HepG2 (cell line): ENCODE results near the gene CORO1C. TPM values are rescaled to one million over a fixed set of nuclear protein-coding genes. Genes with fewer than 3 reads are reported as not detected.

Experiments used
- CCAR2 ChIP-seq: fragments of 200-400 bp; formaldehyde crosslinking; optimal IDR thresholded peaks from 2 replicates; pipeline ENCODE3; 2018; ENCODE audit warnings: low read depth, mild to moderate bottlenecking, low read length, moderate library complexity
- CENPT ChIP-seq: sonication (generic); formaldehyde crosslinking; IDR thresholded peaks from 2 replicates; pipeline ENCODE4 v1.8.0; 2022; ENCODE audit warnings: low read depth, mild to moderate bottlenecking, moderate library complexity, missing genetic modification reagents
- KLF6 ChIP-seq: IDR thresholded peaks from 2 replicates; pipeline ENCODE4 v1.8.0; 2016; ENCODE audit warnings: missing biosample characterization, missing genetic modification reagents
- NFKBIZ ChIP-seq: IDR thresholded peaks from 2 replicates; pipeline ENCODE4 v1.6.1; 2018; ENCODE audit warnings: missing genetic modification reagents, missing compliant biosample characterization
- NR2F1 ChIP-seq, 2 experiments: fragments of 450-650 bp in 1 of 2; formaldehyde crosslinking in 1 of 2; IDR thresholded peaks; 2 replicates each; pipeline versions ENCODE4 v1.5.0 to v1.6.1; 2016 to 2020; ENCODE audit warnings: mild to moderate bottlenecking in 1 of 2, missing compliant biosample characterization in 1 of 2, missing genetic modification reagents in 1 of 2, moderate library complexity in 1 of 2
- POLR2AphosphoS2 ChIP-seq: IDR thresholded peaks from 2 replicates; pipeline ENCODE4 v1.6.1; 2011; ENCODE audit warnings: low read depth, low read length, improper control_type of control experiment
- SP4 ChIP-seq: sonication (generic); formaldehyde crosslinking; IDR thresholded peaks from 2 replicates; pipeline ENCODE4 v1.8.1; 2023; ENCODE audit warnings: mild to moderate bottlenecking, missing genetic modification reagents
- TRIM24 ChIP-seq: sonication (generic); formaldehyde crosslinking; IDR thresholded peaks from 2 replicates; pipeline ENCODE4 v1.8.0; 2022; ENCODE audit warnings: mild to moderate bottlenecking, missing genetic modification reagents
- ZNF33A ChIP-seq: sonication (generic); formaldehyde crosslinking; IDR thresholded peaks from 2 replicates; pipeline ENCODE4 v1.5.1; 2020; ENCODE audit warnings: missing genetic modification reagents, mild to moderate bottlenecking, moderate library complexity, borderline replicate concordance
- ZNF343 ChIP-seq: sonication (generic); formaldehyde crosslinking; IDR thresholded peaks from 2 replicates; pipeline ENCODE4 v1.4.0; 2020; ENCODE audit warnings: mild to moderate bottlenecking, missing genetic modification reagents
- ZNF354B ChIP-seq: sonication (generic); formaldehyde crosslinking; IDR thresholded peaks from 2 replicates; pipeline ENCODE4 v1.8.0; 2022; ENCODE audit warnings: mild to moderate bottlenecking, missing genetic modification reagents
- ZNF660 ChIP-seq: sonication (generic); formaldehyde crosslinking; IDR thresholded peaks from 2 replicates; pipeline ENCODE4 v1.5.1; 2020; ENCODE audit warnings: mild to moderate bottlenecking, low read depth, missing genetic modification reagents, borderline replicate concordance
- ZNF672 ChIP-seq: sonication (generic); formaldehyde crosslinking; IDR thresholded peaks from 2 replicates; pipeline ENCODE4 v1.8.1; 2022; ENCODE audit warnings: missing genetic modification reagents
- ZNF788 ChIP-seq: sonication (generic); formaldehyde crosslinking; IDR thresholded peaks from 2 replicates; pipeline ENCODE4 v1.5.0; 2020; ENCODE audit warnings: mild to moderate bottlenecking, missing genetic modification reagents, borderline replicate concordance
- polyA plus RNA-seq, 8 experiments: library from polyadenylated mRNA; depleted of rRNA in 3 of 8; stranded (reverse) in 7 of 8; unstranded in 1 of 8; fragments of >200 nt; fragmentation: Illumina TruSeq in 4 of 8; extraction: Trizol in 4 of 8; gene quantifications; 2 replicates each; pipeline versions ENCODE4 v1.2.1 to v1.2.3, GENCODE V29; 2011 to 2016; ENCODE audit warnings: low read depth in 4 of 8, missing spikeins in 1 of 8, mixed read lengths in 1 of 8; ENCODE audit not compliant: insufficient read depth in 1 of 8
- total RNA-seq, 5 experiments: library from RNA; depleted of rRNA; stranded (reverse); fragments of >200 nt; fragmentation: Illumina TruSeq; extraction: Trizol; gene quantifications; 2 replicates each; pipeline ENCODE4 v1.2.3, GENCODE V29; 2016; ENCODE audit warnings: low read depth in 1 of 5
- TF ChIP-seq, protein P1 (sequence below): sonication (generic); formaldehyde crosslinking; IDR thresholded peaks from 2 replicates; pipeline ENCODE4 v1.4.0; 2020; ENCODE audit warnings: missing genetic modification reagents
- TF ChIP-seq, protein P2 (sequence below): IDR thresholded peaks from 2 replicates; pipeline ENCODE4 v1.6.1; 2018; ENCODE audit warnings: missing genetic modification reagents, mild to moderate bottlenecking, missing compliant biosample characterization
- TF ChIP-seq, protein P3 (sequence below): sonication (generic); formaldehyde crosslinking; IDR thresholded peaks from 2 replicates; pipeline ENCODE4 v1.4.0; 2020; ENCODE audit warnings: missing genetic modification reagents
- TF ChIP-seq, protein P4 (sequence below): sonication (generic); formaldehyde crosslinking; IDR thresholded peaks from 2 replicates; pipeline ENCODE4 v1.4.0; 2020; ENCODE audit warnings: missing genetic modification reagents

The CORO1C gene
- total and polyA plus RNA-seq, 2 of the 13 experiments (the other 11 are each of a cell fraction or from before 2014, with no cell fraction given) = 73.7 to 131 TPM

DNA sequence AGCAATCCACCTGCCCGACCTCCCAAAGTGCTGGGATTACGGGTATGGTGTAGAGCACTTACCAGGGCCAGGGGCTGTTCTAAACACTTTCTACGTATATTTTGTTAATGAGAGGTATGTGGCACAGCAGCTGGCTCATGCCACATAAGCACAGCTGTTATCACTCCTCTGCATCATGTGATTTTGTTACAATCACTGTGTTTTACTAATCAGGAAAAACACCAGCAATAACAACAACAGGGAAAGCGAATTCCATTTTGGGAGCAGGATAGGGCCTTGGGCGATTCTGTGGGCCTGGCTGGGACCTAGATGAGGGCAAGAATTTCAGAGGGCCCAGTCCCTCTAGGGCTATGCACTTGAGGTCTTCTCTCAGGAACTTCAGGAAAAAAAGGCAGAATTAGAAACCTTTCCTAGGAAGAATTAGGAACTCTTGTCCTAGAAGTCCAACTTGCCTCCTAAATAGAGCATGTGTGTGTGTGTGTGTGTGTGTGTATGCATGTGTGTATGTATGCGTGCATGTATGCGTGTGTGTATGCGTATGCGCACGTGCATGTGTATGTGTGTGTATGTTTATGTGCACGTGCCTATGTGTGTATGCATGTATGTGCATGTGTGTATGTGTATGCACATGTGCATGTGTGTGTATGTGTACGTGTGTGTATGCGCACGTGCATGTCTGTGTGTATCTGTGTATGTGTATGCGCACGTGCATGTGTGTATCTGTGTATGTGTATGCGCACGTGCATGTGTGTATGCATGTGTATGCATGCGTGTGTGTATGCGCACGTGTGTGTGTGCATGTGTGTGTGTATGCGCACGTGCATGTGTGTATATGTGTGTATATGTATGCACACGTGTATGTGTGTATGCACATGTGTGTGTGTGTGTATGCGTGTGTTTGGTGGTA lies 41.8 kb upstream of the CORO1C start (continued):
- TF ChIP-seq ZNF788 (CRISPR knock-in tag) = no peak
- TF ChIP-seq ZNF660 = no peak
- 0 out of 2 replicates have a peak, but pooled peaks have one; percentile 51 for TF ChIP-seq TRIM24 (CRISPR knock-in tag)
- TF ChIP-seq, protein P1, sequence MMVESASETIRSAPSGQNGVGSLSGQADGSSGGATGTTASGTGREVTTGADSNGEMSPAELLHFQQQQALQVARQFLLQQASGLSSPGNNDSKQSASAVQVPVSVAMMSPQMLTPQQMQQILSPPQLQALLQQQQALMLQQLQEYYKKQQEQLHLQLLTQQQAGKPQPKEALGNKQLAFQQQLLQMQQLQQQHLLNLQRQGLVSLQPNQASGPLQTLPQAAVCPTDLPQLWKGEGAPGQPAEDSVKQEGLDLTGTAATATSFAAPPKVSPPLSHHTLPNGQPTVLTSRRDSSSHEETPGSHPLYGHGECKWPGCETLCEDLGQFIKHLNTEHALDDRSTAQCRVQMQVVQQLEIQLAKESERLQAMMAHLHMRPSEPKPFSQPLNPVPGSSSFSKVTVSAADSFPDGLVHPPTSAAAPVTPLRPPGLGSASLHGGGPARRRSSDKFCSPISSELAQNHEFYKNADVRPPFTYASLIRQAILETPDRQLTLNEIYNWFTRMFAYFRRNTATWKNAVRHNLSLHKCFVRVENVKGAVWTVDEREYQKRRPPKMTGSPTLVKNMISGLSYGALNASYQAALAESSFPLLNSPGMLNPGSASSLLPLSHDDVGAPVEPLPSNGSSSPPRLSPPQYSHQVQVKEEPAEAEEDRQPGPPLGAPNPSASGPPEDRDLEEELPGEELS = no peak
- no peak for TF ChIP-seq CCAR2
- TF ChIP-seq CENPT (CRISPR knock-in tag) = 0 out of 2 replicates have a peak, but pooled peaks have one; percentile 52
- TF ChIP-seq KLF6 (CRISPR knock-in tag) = no peak
- TF ChIP-seq ZNF354B = no peak
- no peak for TF ChIP-seq NFKBIZ
- TF ChIP-seq POLR2AphosphoS2 = no peak
- TF ChIP-seq, protein P2, sequence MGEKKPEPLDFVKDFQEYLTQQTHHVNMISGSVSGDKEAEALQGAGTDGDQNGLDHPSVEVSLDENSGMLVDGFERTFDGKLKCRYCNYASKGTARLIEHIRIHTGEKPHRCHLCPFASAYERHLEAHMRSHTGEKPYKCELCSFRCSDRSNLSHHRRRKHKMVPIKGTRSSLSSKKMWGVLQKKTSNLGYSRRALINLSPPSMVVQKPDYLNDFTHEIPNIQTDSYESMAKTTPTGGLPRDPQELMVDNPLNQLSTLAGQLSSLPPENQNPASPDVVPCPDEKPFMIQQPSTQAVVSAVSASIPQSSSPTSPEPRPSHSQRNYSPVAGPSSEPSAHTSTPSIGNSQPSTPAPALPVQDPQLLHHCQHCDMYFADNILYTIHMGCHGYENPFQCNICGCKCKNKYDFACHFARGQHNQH (CRISPR knock-in tag) = no peak
- peak; percentile 25; the same call in 1 of the 2 replicates for TF ChIP-seq SP4
- no peak for TF ChIP-seq ZNF343 (CRISPR knock-in tag)
- TF ChIP-seq ZNF33A (CRISPR knock-in tag) = no peak
- TF ChIP-seq, protein P3, sequence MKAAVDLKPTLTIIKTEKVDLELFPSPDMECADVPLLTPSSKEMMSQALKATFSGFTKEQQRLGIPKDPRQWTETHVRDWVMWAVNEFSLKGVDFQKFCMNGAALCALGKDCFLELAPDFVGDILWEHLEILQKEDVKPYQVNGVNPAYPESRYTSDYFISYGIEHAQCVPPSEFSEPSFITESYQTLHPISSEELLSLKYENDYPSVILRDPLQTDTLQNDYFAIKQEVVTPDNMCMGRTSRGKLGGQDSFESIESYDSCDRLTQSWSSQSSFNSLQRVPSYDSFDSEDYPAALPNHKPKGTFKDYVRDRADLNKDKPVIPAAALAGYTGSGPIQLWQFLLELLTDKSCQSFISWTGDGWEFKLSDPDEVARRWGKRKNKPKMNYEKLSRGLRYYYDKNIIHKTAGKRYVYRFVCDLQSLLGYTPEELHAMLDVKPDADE = no peak
- TF ChIP-seq ZNF672 = no peak
- TF ChIP-seq, protein P4, sequence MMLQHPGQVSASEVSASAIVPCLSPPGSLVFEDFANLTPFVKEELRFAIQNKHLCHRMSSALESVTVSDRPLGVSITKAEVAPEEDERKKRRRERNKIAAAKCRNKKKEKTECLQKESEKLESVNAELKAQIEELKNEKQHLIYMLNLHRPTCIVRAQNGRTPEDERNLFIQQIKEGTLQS (CRISPR knock-in tag) = no peak
- TF ChIP-seq NR2F1 (CRISPR knock-in tag; IDR thresholded peaks at IDR 0.05) = no peak
